Measurements from ENCODE around the gene PLAGL1. TPM values are rescaled to one million over a fixed set of nuclear protein-coding genes. Genes with fewer than 3 reads are reported as not detected.

Gene PLAGL1
- total RNA-seq, 2 donors from 2014 or later: 36.6 to 51.8 TPM

DNA sequence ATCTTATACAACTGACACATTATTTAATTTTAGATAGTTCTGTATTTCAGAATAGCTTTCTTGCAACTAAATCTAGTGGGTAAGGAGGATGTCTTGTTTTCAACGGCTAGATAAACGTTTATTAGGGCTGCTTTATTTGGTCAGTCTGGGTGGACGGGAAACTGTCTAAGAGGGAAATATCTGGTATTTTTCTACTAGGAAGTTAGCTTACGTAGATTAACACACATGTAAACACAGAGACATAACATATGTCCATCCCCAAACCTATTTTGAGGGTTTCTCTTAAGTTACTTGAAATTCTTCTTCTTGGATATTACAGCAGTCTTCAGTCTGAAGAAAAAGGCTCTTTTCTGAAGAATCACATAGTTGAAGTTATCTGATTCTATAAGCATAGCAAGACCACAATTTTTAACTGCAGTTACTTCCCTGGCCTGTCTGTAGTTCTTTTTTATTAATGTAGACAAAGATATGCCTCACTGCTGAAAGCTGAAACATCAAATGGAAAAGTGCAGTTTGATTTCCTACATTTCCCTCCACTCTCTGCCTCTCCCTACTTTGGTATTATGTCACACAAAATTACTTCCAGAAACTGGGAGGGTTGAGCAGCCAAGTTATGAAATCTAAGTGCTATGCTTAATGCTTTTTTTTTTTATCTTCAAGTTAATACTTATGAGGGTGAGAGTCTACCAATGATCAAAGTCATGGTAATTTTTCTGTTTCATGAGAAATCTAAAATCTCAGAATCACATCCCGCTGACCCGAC, 37.4 kb downstream of the PLAGL1 start:
- H3K4me3 Mint-ChIP-seq: no peak overlapping the region
- no peaks in the 10 kb centered on the region for H3K4me1 Mint-ChIP-seq (ENCODE audit: low read depth)
- ATAC-seq (replicated peaks in 1 of 2) (no peak), DNase-seq (no peak)
- H3K27me3 Mint-ChIP-seq (ENCODE audit: low read depth): no peaks in the 10 kb centered on the region
- no peaks in the 10 kb centered on the region for H3K9me3 Mint-ChIP-seq
- no peaks in the 10 kb centered on the region for H3K36me3 Mint-ChIP-seq (ENCODE audit: insufficient read depth in 2 of 2)
- H3K27ac Mint-ChIP-seq: no peak overlapping the region

DNA sequence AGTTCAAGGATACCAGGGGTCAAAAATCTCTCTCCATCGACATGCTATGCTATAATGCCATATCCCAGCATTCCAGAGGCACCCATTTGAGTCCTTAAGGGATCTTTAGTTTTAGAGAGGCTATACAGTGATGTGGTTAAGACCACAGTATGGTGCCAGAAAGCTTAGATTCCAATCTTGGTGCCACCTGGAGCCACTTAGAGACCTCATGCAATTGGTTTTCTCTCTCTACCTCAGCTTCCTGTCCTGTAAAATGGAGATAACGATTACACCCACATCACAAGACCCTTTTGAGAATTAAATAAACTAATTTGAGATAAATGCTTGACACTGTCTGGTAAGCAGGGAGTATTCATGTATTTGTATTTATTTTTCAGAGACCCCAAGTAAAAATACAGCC, 39.0 kb downstream of the PLAGL1 start:
- no peak overlapping the region for H3K27ac Mint-ChIP-seq
- no peaks in the 10 kb centered on the region for H3K36me3 Mint-ChIP-seq (ENCODE audit: insufficient read depth in 2 of 2)

DNA sequence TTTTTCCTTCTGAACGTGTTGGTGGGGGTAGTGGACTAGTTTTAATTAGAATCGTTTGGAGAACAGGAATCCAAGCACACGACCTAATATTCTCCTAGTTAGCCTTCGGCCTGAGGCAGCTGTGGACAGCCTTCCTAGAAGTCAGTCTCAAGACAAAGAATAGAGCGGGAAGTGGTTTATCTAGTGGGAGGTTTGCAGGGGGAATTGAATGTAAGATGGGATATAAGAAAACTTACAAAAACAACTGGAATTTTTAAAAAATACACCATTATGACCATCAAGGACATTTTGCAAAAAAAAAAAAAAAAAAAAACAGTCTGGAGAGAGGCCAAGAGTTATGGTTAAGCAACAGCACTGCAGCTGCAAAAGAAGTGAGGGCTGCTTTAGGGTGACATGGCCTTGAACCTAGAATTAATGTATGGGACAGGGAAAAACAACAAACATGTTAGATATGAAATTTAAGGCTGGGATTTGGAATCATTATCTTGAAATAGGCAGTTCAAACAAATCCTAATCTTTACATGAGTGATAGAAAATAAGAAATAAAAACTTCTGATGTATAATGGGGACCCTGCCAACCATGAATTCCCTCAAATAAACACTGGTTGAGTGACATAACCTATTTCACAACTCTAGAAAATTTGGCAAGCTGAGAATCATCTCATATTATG, 40.2 kb downstream of the PLAGL1 start:
- Mint-ChIP-seq H3K4me1 (ENCODE audit: low read depth) (no peaks in the 10 kb centered on the region), H3K4me3 (no peak overlapping the region), H3K36me3 (ENCODE audit: insufficient read depth in 2 of 2) (no peaks in the 10 kb centered on the region), H3K27me3 (ENCODE audit: low read depth) (no peaks in the 10 kb centered on the region), H3K27ac (peak overlapping the region; percentile 4), H3K9me3 (no peaks in the 10 kb centered on the region)
- ATAC-seq (replicated peaks in 1 of 2): no peak
- DNase-seq: no peak

More for the DNA sequence above, 39.0 kb downstream of the PLAGL1 start:
- ATAC-seq (replicated peaks in 1 of 2) (no peak), DNase-seq (no peak)
- Mint-ChIP-seq H3K9me3 (no peaks in the 10 kb centered on the region), H3K4me1 (ENCODE audit: low read depth) (no peaks in the 10 kb centered on the region), H3K4me3 (no peak overlapping the region), H3K27me3 (ENCODE audit: low read depth) (no peaks in the 10 kb centered on the region)

DNA sequence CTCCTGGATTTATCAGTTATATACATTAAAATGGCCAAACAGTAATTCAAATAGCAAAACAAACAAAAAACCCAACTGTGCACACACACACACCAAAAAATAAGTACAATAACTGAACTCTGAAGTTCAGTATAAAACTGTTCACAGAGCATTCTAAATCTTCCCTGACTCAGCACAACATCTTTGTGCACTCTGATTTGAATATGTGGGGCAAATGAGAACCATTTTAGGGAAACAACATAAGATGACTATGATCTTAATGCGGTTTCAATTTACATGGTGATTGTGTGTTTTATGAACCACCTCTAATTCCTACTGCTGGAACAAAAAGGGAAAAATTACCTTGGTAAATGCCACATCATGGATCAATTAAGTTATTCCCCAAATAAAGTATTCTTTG, 41.7 kb downstream of the PLAGL1 start:
- H3K4me1 Mint-ChIP-seq (ENCODE audit: low read depth): no peaks in the 10 kb centered on the region
- no peak overlapping the region for H3K4me3 Mint-ChIP-seq
- DNase-seq (no peak), ATAC-seq (replicated peaks in 1 of 2) (no peak)
- no peak overlapping the region for H3K27ac Mint-ChIP-seq
- no peaks in the 10 kb centered on the region for H3K9me3 Mint-ChIP-seq
- H3K27me3 Mint-ChIP-seq (ENCODE audit: low read depth): no peaks in the 10 kb centered on the region
- no peaks in the 10 kb centered on the region for H3K36me3 Mint-ChIP-seq (ENCODE audit: insufficient read depth in 2 of 2)

DNA sequence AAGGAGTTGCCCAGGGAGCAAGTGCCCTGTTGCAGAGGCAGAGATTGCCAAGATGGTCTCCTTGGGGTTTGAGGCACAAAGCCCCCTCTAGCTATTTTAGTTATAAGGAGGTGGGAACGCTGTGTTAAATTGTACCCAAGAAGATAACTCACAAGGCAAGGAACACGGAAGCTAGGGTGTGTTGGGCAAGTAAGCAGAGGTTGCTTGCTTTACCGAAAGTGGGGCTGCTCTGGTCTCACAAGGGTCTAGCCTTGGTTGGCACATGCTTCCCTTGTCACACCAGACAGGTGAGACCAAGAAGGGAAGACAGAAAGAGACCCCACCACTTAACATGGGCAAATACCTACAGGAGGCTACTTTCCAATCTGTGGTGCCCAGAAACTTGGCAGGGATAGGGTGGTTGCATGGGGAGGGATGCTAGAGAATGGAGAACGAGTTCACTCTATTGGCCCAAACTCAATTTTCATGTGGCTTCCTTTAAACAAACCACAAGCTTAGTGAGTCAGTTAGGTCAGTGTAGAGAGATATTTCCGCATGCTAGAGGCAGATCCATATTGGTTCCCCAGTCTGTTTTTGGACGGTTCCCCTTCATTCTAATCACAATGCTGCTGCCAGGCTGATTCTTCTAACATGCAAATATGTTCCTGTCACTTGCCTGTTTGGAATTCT, 42.4 kb downstream of the PLAGL1 start:
- no peaks in the 10 kb centered on the region for H3K4me1 Mint-ChIP-seq (ENCODE audit: low read depth)
- H3K27ac Mint-ChIP-seq: no peak overlapping the region
- no peaks in the 10 kb centered on the region for H3K27me3 Mint-ChIP-seq (ENCODE audit: low read depth)
- no peaks in the 10 kb centered on the region for H3K9me3 Mint-ChIP-seq
- H3K36me3 Mint-ChIP-seq (ENCODE audit: insufficient read depth in 2 of 2): no peaks in the 10 kb centered on the region
- no peak overlapping the region for H3K4me3 Mint-ChIP-seq
- DNase-seq: no peak
- no peak for ATAC-seq (replicated peaks in 1 of 2)

DNA sequence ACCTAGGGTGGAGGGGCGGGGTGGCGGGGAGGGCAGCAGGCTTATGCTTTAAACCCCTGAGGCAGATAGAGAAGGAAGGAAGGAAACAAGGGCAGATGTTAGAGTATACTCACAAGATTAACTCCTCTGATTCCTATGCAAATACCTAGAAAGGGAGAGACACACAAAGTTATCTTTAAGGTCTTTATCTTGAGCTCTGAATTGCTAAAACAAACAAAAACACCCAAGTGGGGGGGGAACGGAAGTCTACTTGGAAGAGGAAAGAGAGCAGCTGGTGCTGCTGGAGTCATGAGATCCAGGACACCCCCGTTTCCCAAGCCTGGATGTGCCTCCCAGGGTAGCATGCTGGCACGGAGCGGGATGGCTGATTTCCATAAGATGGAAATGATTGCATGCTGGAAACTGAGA, 43.4 kb downstream of the PLAGL1 start:
- ATAC-seq (replicated peaks in 1 of 2) (no peak), DNase-seq (no peak)
- Mint-ChIP-seq H3K36me3 (ENCODE audit: insufficient read depth in 2 of 2) (no peaks in the 10 kb centered on the region), H3K9me3 (no peaks in the 10 kb centered on the region), H3K27me3 (ENCODE audit: low read depth) (no peaks in the 10 kb centered on the region), H3K4me1 (ENCODE audit: low read depth) (no peaks in the 10 kb centered on the region), H3K4me3 (no peak overlapping the region), H3K27ac (no peak overlapping the region)

DNA sequence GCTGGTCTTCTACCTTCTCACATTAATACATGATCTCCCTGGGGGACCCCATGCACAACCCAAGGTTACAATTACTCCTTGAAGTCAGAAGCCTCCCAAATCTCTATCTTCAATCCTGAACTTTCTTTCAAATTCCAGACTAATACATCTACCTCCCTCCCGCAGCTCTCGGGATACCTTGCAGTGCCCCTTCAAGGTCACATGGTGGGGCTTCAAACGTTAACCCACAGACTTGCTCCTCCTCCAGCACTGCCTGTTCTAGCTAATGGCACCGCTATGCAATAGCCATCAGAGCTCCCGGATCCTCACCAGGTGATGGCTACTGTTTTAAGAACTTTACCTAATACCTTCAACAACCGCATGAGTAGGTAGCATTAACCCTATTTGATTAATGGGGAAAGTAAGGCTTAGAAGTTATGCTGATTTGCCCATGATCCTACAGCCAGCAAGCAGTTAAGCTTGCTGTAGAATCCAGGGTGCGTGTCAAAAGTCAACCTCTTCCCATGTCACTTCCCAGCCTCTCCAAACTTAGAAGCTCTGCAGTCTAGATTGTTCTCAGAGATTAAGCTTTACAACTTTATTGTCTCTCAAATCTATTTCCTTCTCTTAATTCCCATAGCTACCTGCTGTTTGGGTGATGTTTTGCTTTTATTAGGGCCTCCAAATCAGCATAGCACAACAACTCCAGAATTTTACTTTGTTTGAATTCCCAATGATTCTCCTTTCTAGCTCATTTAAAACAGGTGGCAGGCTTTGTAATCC, 44.7 kb downstream of the PLAGL1 start:
- Mint-ChIP-seq H3K9me3 (no peaks in the 10 kb centered on the region), H3K4me3 (no peak overlapping the region)
- ATAC-seq (replicated peaks in 1 of 2): no peak

GRCh38 chr6:143961886-143962878, 45.9 kb downstream of the PLAGL1 start:
- Mint-ChIP-seq H3K27me3 (ENCODE audit: low read depth) (no peaks in the 10 kb centered on the region), H3K27ac (no peak overlapping the region), H3K4me1 (ENCODE audit: low read depth) (no peaks in the 10 kb centered on the region), H3K9me3 (no peaks in the 10 kb centered on the region), H3K36me3 (ENCODE audit: insufficient read depth in 2 of 2) (no peaks in the 10 kb centered on the region), H3K4me3 (no peak overlapping the region)
- ATAC-seq (replicated peaks in 1 of 2): no peak
- DNase-seq: no peak

More for the DNA sequence above, 44.7 kb downstream of the PLAGL1 start:
- H3K36me3 Mint-ChIP-seq (ENCODE audit: insufficient read depth in 2 of 2): no peaks in the 10 kb centered on the region
- H3K27me3 Mint-ChIP-seq (ENCODE audit: low read depth): no peaks in the 10 kb centered on the region
- H3K27ac Mint-ChIP-seq: no peak overlapping the region
- H3K4me1 Mint-ChIP-seq (ENCODE audit: low read depth): no peaks in the 10 kb centered on the region
- no peak for DNase-seq

DNA sequence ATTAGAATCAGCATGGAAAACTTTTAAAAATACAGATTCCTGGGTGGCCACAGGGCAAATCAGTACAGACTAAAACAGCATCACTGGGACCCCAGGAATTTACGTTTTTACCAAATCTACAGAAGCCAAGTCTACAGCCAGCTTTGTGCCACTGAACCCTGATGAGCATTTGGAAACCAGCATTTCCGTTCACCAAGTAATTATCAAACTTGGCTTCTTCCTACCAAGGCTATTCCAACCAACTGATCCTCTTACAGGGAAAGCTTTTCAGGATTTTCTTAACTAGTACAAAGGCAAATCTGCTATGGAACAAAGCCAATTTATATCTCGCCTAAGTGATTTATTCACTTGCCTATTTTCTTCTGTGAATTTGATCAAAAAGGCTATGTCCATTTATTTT, 47.0 kb downstream of the PLAGL1 start:
- H3K4me1 Mint-ChIP-seq (ENCODE audit: low read depth): no peaks in the 10 kb centered on the region
- ATAC-seq (replicated peaks in 1 of 2) (no peak), DNase-seq (no peak)
- no peaks in the 10 kb centered on the region for H3K36me3 Mint-ChIP-seq (ENCODE audit: insufficient read depth in 2 of 2)
- no peaks in the 10 kb centered on the region for H3K9me3 Mint-ChIP-seq
- no peak overlapping the region for H3K27ac Mint-ChIP-seq
- no peaks in the 10 kb centered on the region for H3K27me3 Mint-ChIP-seq (ENCODE audit: low read depth)
- H3K4me3 Mint-ChIP-seq: no peak overlapping the region

GRCh38 chr6:143959927-143960326, 48.1 kb downstream of the PLAGL1 start:
- ATAC-seq (replicated peaks in 1 of 2) (no peak), DNase-seq (no peak)
- no peak overlapping the region for H3K4me3 Mint-ChIP-seq
- no peaks in the 10 kb centered on the region for H3K4me1 Mint-ChIP-seq (ENCODE audit: low read depth)
- H3K9me3 Mint-ChIP-seq: no peaks in the 10 kb centered on the region
- no peaks in the 10 kb centered on the region for H3K27me3 Mint-ChIP-seq (ENCODE audit: low read depth)
- H3K36me3 Mint-ChIP-seq (ENCODE audit: insufficient read depth in 2 of 2): no peaks in the 10 kb centered on the region
- H3K27ac Mint-ChIP-seq: no peak overlapping the region

- no peaks in the 10 kb centered on the region for H3K36me3 Mint-ChIP-seq (ENCODE audit: insufficient read depth in 2 of 2)
- H3K9me3 Mint-ChIP-seq: no peaks in the 10 kb centered on the region
- DNase-seq: no peak
- no peak for ATAC-seq (replicated peaks in 1 of 2)
- H3K4me1 Mint-ChIP-seq (ENCODE audit: low read depth): no peaks in the 10 kb centered on the region
- H3K27ac Mint-ChIP-seq: no peak overlapping the region
- H3K4me3 Mint-ChIP-seq: no peak overlapping the region
- no peaks in the 10 kb centered on the region for H3K27me3 Mint-ChIP-seq (ENCODE audit: low read depth)
These were observed 49.1 kb downstream of the PLAGL1 start for GRCh38 chr6:143958839-143959399.

GRCh38 chr6:143957679-143958274, 50.3 kb downstream of the PLAGL1 start:
- no peak overlapping the region for H3K4me3 Mint-ChIP-seq
- no peak overlapping the region for H3K27ac Mint-ChIP-seq
- ATAC-seq (replicated peaks in 1 of 2) (no peak), DNase-seq (no peak)
- H3K9me3 Mint-ChIP-seq: no peaks in the 10 kb centered on the region
- no peaks in the 10 kb centered on the region for H3K36me3 Mint-ChIP-seq (ENCODE audit: insufficient read depth in 2 of 2)
- no peaks in the 10 kb centered on the region for H3K4me1 Mint-ChIP-seq (ENCODE audit: low read depth)
- no peaks in the 10 kb centered on the region for H3K27me3 Mint-ChIP-seq (ENCODE audit: low read depth)
